ENCODE results near the gene LSAMP. TPM values are rescaled to one million over a fixed set of nuclear protein-coding genes. Genes with fewer than 3 reads are reported as not detected.

Gene LSAMP
- total RNA-seq, 1 donor from 2014 or later, result 10.2 TPM

GRCh38 chr3:116070061-116070460, 375.2 kb downstream of the LSAMP start:
- H3K27me3 ChIP-seq (ENCODE audit: control insufficient read depth, insufficient read depth, low read length), result no peaks in the 10 kb centered on the region
- no peaks in the 10 kb centered on the region for H3K36me3 ChIP-seq (ENCODE audit: control insufficient read depth, insufficient read depth, low read length)
- no peak for DNase-seq (ENCODE audit: low read depth)
- H3K4me3 ChIP-seq (ENCODE audit: low read depth, low read length), result no peak overlapping the region
- no peak for TF ChIP-seq CTCF (IDR thresholded peaks at IDR 0.05; ENCODE audit: insufficient read depth, low read length, poor library complexity, severe bottlenecking)

GRCh38 chr3:116069024-116069423, 376.3 kb downstream of the LSAMP start:
- DNase-seq (ENCODE audit: low read depth), result no peak
- no peaks in the 10 kb centered on the region for H3K36me3 ChIP-seq (ENCODE audit: control insufficient read depth, insufficient read depth, low read length)
- no peak for TF ChIP-seq CTCF (IDR thresholded peaks at IDR 0.05; ENCODE audit: insufficient read depth, low read length, poor library complexity, severe bottlenecking)
- H3K4me3 ChIP-seq (ENCODE audit: low read depth, low read length), result no peak overlapping the region
- no peaks in the 10 kb centered on the region for H3K27me3 ChIP-seq (ENCODE audit: control insufficient read depth, insufficient read depth, low read length)

DNA sequence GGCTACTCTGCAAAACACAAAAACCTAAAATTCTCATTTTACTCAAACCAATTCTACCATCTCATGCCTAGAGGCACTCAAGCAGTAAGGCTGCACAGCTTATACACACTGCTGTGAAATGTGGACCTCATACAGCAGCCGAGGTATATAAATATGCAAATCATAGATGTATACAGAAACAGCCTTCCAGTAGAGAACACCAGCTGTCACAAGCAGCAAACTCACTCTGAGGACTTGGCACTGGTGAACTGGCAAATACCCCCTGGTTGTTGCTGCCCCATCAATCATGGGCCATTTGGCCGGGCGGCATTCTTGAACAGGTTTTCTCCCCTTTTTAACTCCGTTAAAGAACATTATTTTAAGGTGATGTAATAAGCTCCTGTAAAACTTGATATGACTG, 378.0 kb downstream of the LSAMP start:
- no peaks in the 10 kb centered on the region for H3K27me3 ChIP-seq (ENCODE audit: control insufficient read depth, insufficient read depth, low read length)
- no peak for DNase-seq (ENCODE audit: low read depth)
- H3K4me3 ChIP-seq (ENCODE audit: low read depth, low read length), result no peak overlapping the region
- no peak for TF ChIP-seq CTCF (IDR thresholded peaks at IDR 0.05; ENCODE audit: insufficient read depth, low read length, poor library complexity, severe bottlenecking)
- no peaks in the 10 kb centered on the region for H3K36me3 ChIP-seq (ENCODE audit: control insufficient read depth, insufficient read depth, low read length)

GRCh38 chr3:116065501-116065900, 379.8 kb downstream of the LSAMP start:
- no peak overlapping the region for H3K4me3 ChIP-seq (ENCODE audit: low read depth, low read length)
- no peak for DNase-seq (ENCODE audit: low read depth)
- no peak for TF ChIP-seq CTCF (IDR thresholded peaks at IDR 0.05; ENCODE audit: insufficient read depth, low read length, poor library complexity, severe bottlenecking)

GRCh38 chr3:116064646-116065045, 380.6 kb downstream of the LSAMP start:
- no peak for TF ChIP-seq CTCF (IDR thresholded peaks at IDR 0.05; ENCODE audit: insufficient read depth, low read length, poor library complexity, severe bottlenecking)
- DNase-seq (ENCODE audit: low read depth), result no peak

More at GRCh38 chr3:116065501-116065900, 379.8 kb downstream of the LSAMP start:
- H3K27me3 ChIP-seq (ENCODE audit: control insufficient read depth, insufficient read depth, low read length), result no peaks in the 10 kb centered on the region
- no peaks in the 10 kb centered on the region for H3K36me3 ChIP-seq (ENCODE audit: control insufficient read depth, insufficient read depth, low read length)

DNA sequence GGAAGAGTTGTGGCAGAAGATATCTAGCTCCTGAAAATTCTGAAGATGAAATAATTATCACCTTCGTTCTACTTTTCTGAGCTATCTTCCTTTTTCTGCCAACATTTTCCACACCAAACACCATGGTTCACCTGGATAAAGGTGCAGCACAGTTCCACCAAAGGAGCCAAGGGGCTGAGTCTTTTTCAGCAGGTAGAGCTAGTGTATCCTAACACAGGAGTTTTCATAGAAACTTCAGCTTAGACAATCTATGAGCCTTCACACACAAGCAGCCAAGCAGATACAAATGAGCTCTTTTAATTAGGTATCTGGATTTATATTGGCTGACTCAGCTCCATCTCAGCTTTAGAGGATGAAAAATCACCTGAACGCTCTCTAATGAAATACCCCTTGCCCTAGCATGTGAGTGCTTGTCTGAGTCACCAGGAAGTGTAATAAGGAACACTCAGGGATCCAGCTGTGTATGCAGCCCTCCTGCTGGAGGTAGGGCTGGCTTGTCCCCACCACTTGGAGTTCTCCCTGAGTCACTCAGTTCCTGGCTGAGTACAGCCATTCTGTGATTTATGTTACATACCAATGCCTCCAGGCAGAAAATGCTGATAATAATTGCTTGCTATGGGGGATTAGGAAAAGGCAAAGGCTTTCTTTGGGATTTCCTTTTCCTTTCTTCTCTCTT, 385.7 kb downstream of the LSAMP start:
- Histone ChIP-seq H3K36me3 (ENCODE audit: control insufficient read depth, insufficient read depth, low read length) (no peaks in the 10 kb centered on the region), H3K4me3 (ENCODE audit: low read depth, low read length) (no peak overlapping the region), H3K27me3 (ENCODE audit: control insufficient read depth, insufficient read depth, low read length) (no peaks in the 10 kb centered on the region)
- DNase-seq (ENCODE audit: low read depth), result peak; percentile 99
- TF ChIP-seq CTCF (IDR thresholded peaks at IDR 0.05; ENCODE audit: insufficient read depth, low read length, poor library complexity, severe bottlenecking), result no peak

More at GRCh38 chr3:116064646-116065045, 380.6 kb downstream of the LSAMP start:
- Histone ChIP-seq H3K36me3 (ENCODE audit: control insufficient read depth, insufficient read depth, low read length) (no peaks in the 10 kb centered on the region), H3K27me3 (ENCODE audit: control insufficient read depth, insufficient read depth, low read length) (no peaks in the 10 kb centered on the region), H3K4me3 (ENCODE audit: low read depth, low read length) (no peak overlapping the region)

All from kidney epithelial cell (primary cell).